Astrocyte (in vitro differentiated cells and primary cell): Measurements from ENCODE around the gene H2BK1. TPM values are rescaled to one million over a fixed set of nuclear protein-coding genes. Genes with fewer than 3 reads are reported as not detected.

Experiments used
- DNase-seq: peaks from one replicate; pipeline ENCODE4 v3.0.0-alpha.2; 2010; ENCODE audit warnings: low read depth
- FAIRE-seq: peaks from 2 replicates; lab custom pipeline; 2011; peaks lifted over from hg19 to GRCh38; lab: Jason Lieb, UNC
- H2AFZ ChIP-seq: 2 replicates; pipeline ENCODE4 v1.6.0; 2012; ENCODE audit warnings: low read depth, low read length, inconsistent platforms
- H3K27ac ChIP-seq: 2 replicates; pipeline ENCODE4 v1.5.1; 2011; ENCODE audit warnings: low read depth, low read length, inconsistent platforms
- H3K27me3 ChIP-seq: 2 replicates; pipeline ENCODE4 v1.6.0; 2011; ENCODE audit warnings: low read length, inconsistent platforms; ENCODE audit not compliant: insufficient read depth
- H3K36me3 ChIP-seq: 2 replicates; pipeline ENCODE4 v1.5.1; 2011; ENCODE audit warnings: low read length, inconsistent platforms; ENCODE audit not compliant: insufficient read depth
- H3K4me1 ChIP-seq: 2 replicates; pipeline ENCODE4 v1.5.1; 2011; ENCODE audit warnings: low read length, inconsistent platforms; ENCODE audit not compliant: insufficient read depth
- H3K4me2 ChIP-seq: 2 replicates; pipeline ENCODE4 v1.6.0; 2012; ENCODE audit warnings: low read length, inconsistent platforms
- H3K4me3 ChIP-seq: 2 replicates; pipeline ENCODE4 v1.5.1; 2011; ENCODE audit warnings: low read depth, mild to moderate bottlenecking, low read length, inconsistent platforms; ENCODE audit not compliant: insufficient read depth
- H3K79me2 ChIP-seq: 2 replicates; pipeline ENCODE4 v1.6.0; 2012; ENCODE audit warnings: mild to moderate bottlenecking, low read length, inconsistent platforms; ENCODE audit not compliant: insufficient read depth
- H3K9ac ChIP-seq: 2 replicates; pipeline ENCODE4 v1.6.0; 2012; ENCODE audit warnings: mild to moderate bottlenecking, low read length, inconsistent platforms
- H3K9me3 ChIP-seq: 2 replicates; pipeline ENCODE4 v1.5.1; 2012; ENCODE audit warnings: low read depth, mild to moderate bottlenecking, low read length, inconsistent platforms; ENCODE audit not compliant: insufficient read depth
- H4K20me1 ChIP-seq: 2 replicates; pipeline ENCODE4 v1.6.0; 2012; ENCODE audit warnings: low read length, inconsistent platforms; ENCODE audit not compliant: insufficient read depth
- H3K27ac Mint-ChIP-seq: one replicate; pipeline ENCODE4 v1.8.0; 2021; ENCODE audit warnings: mild to moderate bottlenecking, mixed read lengths; ENCODE audit not compliant: unreplicated experiment
- H3K27me3 Mint-ChIP-seq: one replicate; pipeline ENCODE4 v1.8.0; 2021; ENCODE audit warnings: low read depth, mixed read lengths; ENCODE audit not compliant: unreplicated experiment
- H3K36me3 Mint-ChIP-seq: one replicate; pipeline ENCODE4 v1.8.0; 2021; ENCODE audit warnings: low read depth, mixed read lengths; ENCODE audit not compliant: unreplicated experiment
- H3K4me1 Mint-ChIP-seq: one replicate; pipeline ENCODE4 v1.8.0; 2021; ENCODE audit warnings: low read depth, mixed read lengths; ENCODE audit not compliant: unreplicated experiment
- H3K4me3 Mint-ChIP-seq: one replicate; pipeline ENCODE4 v1.8.0; 2021; ENCODE audit warnings: mild to moderate bottlenecking, moderate library complexity, mixed read lengths; ENCODE audit not compliant: unreplicated experiment
- H3K9me3 Mint-ChIP-seq: one replicate; pipeline ENCODE4 v1.8.0; 2021; ENCODE audit warnings: mild to moderate bottlenecking, mixed read lengths; ENCODE audit not compliant: unreplicated experiment
- EZH2 ChIP-seq: IDR thresholded peaks from 2 replicates; pipeline ENCODE4 v1.6.1; 2012; ENCODE audit warnings: mild to moderate bottlenecking, low read length, inconsistent platforms; ENCODE audit not compliant: insufficient read depth
- total RNA-seq: library from RNA; stranded (reverse); gene quantifications from 2 replicates; pipeline ENCODE4 v1.2.1, GENCODE V29; 2021
- TF ChIP-seq, protein P1 (sequence below): IDR thresholded peaks from 2 replicates; pipeline ENCODE4 v1.5.1; 2011; ENCODE audit warnings: low read depth, mild to moderate bottlenecking, inconsistent platforms, low read length, moderate library complexity; ENCODE audit not compliant: insufficient read depth

H2BK1 gene
- total RNA-seq, 1 donor from 2014 or later = not detected

- H3K4me1 ChIP-seq = no peaks in the 10 kb centered on the region
- H3K4me1 Mint-ChIP-seq = no peaks in the 10 kb centered on the region
- DNase-seq = no peak
- no peak overlapping the region for H2AFZ ChIP-seq
- H3K79me2 ChIP-seq = no peaks in the 10 kb centered on the region
- H3K27ac Mint-ChIP-seq = no peak overlapping the region
- H3K36me3 Mint-ChIP-seq = peaks cover 25% of the 10 kb centered on the region
- peaks cover 2% of the 10 kb centered on the region for H3K9me3 Mint-ChIP-seq
- H3K27me3 Mint-ChIP-seq = no peaks in the 10 kb centered on the region
- H3K4me2 ChIP-seq = no peak overlapping the region
- no peaks in the 10 kb centered on the region for H3K9me3 ChIP-seq
- H3K4me3 ChIP-seq = no peak overlapping the region
- no peak overlapping the region for H3K27ac ChIP-seq
- peaks cover 67% of the 10 kb centered on the region for H3K36me3 ChIP-seq
- TF ChIP-seq, protein P1, sequence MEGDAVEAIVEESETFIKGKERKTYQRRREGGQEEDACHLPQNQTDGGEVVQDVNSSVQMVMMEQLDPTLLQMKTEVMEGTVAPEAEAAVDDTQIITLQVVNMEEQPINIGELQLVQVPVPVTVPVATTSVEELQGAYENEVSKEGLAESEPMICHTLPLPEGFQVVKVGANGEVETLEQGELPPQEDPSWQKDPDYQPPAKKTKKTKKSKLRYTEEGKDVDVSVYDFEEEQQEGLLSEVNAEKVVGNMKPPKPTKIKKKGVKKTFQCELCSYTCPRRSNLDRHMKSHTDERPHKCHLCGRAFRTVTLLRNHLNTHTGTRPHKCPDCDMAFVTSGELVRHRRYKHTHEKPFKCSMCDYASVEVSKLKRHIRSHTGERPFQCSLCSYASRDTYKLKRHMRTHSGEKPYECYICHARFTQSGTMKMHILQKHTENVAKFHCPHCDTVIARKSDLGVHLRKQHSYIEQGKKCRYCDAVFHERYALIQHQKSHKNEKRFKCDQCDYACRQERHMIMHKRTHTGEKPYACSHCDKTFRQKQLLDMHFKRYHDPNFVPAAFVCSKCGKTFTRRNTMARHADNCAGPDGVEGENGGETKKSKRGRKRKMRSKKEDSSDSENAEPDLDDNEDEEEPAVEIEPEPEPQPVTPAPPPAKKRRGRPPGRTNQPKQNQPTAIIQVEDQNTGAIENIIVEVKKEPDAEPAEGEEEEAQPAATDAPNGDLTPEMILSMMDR = no peak
- TF ChIP-seq EZH2 = no peak
- no peak for FAIRE-seq
- peaks cover 7% of the 10 kb centered on the region for H4K20me1 ChIP-seq
- H3K27me3 ChIP-seq = no peaks in the 10 kb centered on the region
- H3K9ac ChIP-seq = no peak overlapping the region
- H3K4me3 Mint-ChIP-seq = no peak overlapping the region
These were observed 7.9 kb upstream of the H2BK1 start for GRCh38 chr7:151218170-151218569.

DNA sequence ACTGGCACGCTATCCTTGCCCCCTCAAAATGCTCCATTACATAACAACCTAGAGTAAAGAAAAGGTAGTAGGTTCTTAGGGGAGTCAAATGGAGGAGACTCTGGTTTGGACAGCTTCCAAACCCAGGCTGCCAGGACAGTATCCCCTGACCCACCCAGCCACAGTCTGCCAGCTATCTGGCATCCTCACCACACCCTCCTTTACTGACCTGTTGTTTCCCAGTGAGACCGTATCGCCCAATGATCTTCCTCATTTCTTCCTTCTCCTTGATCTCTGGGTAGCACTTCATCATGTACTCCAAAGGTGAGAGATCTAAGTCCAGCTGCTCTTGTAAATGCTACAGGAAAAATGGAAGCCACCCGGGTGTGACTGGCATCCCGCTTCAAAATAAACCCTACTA is 5.1 kb upstream of the H2BK1 start:
- Mint-ChIP-seq H3K36me3 (peaks cover 32% of the 10 kb centered on the region), H3K9me3 (peaks cover 2% of the 10 kb centered on the region)

GRCh38 chr7:151213826-151214225 is 3.5 kb upstream of the H2BK1 start:
- no peak overlapping the region for H2AFZ ChIP-seq
- no peaks in the 10 kb centered on the region for H3K27me3 Mint-ChIP-seq
- H3K9ac ChIP-seq = no peak overlapping the region
- no peak overlapping the region for H3K4me3 Mint-ChIP-seq
- peaks cover 30% of the 10 kb centered on the region for H3K36me3 Mint-ChIP-seq
- DNase-seq (no peak), FAIRE-seq (no peak)
- no peak overlapping the region for H3K27ac ChIP-seq
- no peaks in the 10 kb centered on the region for H3K4me1 ChIP-seq
- no peak overlapping the region for H3K4me3 ChIP-seq
- peaks cover 45% of the 10 kb centered on the region for H3K36me3 ChIP-seq
- TF ChIP-seq, protein P1 = no peak
- TF ChIP-seq EZH2 = no peak
- no peaks in the 10 kb centered on the region for H3K9me3 ChIP-seq
- H3K27ac Mint-ChIP-seq = no peak overlapping the region
- peaks cover 2% of the 10 kb centered on the region for H3K9me3 Mint-ChIP-seq
- no peaks in the 10 kb centered on the region for H3K4me1 Mint-ChIP-seq
- H3K79me2 ChIP-seq = no peaks in the 10 kb centered on the region
- no peak overlapping the region for H3K4me2 ChIP-seq
- H4K20me1 ChIP-seq = peaks cover 13% of the 10 kb centered on the region
- no peaks in the 10 kb centered on the region for H3K27me3 ChIP-seq

More for the DNA sequence above, 5.1 kb upstream of the H2BK1 start:
- Histone ChIP-seq H2AFZ (no peak overlapping the region), H3K9ac (no peak overlapping the region), H3K9me3 (no peaks in the 10 kb centered on the region), H3K27me3 (no peaks in the 10 kb centered on the region), H3K36me3 (peaks cover 52% of the 10 kb centered on the region), H3K4me1 (no peaks in the 10 kb centered on the region), H3K79me2 (no peaks in the 10 kb centered on the region), H3K4me3 (no peak overlapping the region), H3K4me2 (no peak overlapping the region), H3K27ac (no peak overlapping the region), H4K20me1 (peaks cover 13% of the 10 kb centered on the region)
- Mint-ChIP-seq H3K4me1 (no peaks in the 10 kb centered on the region), H3K27me3 (no peaks in the 10 kb centered on the region), H3K27ac (no peak overlapping the region), H3K4me3 (no peak overlapping the region)
- no peak for TF ChIP-seq EZH2
- TF ChIP-seq, protein P1 = no peak
- FAIRE-seq (no peak), DNase-seq (no peak)
